GM23338 (cell line): ENCODE data around the gene TMEM114. TPM values are rescaled to one million over a fixed set of nuclear protein-coding genes. Genes with fewer than 3 reads are reported as not detected.

Experiments
- ATAC-seq: fragments of 200-7000 bp; cut with Tn5 transposase; 3 replicates; pipeline ENCODE4 v1.9.1; 2020
- DNase-seq: peaks from one replicate; pipeline ENCODE4 v3.0.0-alpha.2; 2015; ENCODE audit warnings: low spot score
- H2AFZ ChIP-seq: fragments of 200-600 bp; sonication (generic); 2 replicates; pipeline ENCODE4 v1.8.0; 2016; ENCODE audit warnings: antibody characterized with exemption, mild to moderate bottlenecking, moderate library complexity
- H3F3A ChIP-seq: fragments of 200-600 bp; sonication (generic); replicated peaks from 2 replicates; pipeline ENCODE4 v1.8.0; 2017; ENCODE audit warnings: antibody characterized with exemption, mixed run types, low read depth
- H3K27ac ChIP-seq: fragments of 200-600 bp; sonication (generic); 2 replicates; pipeline ENCODE4 v1.6.1; 2016; ENCODE audit warnings: low read depth
- H3K27me3 ChIP-seq: fragments of 200-600 bp; sonication (generic); 2 replicates; pipeline ENCODE4 v1.8.0; 2016; ENCODE audit warnings: mild to moderate bottlenecking, mixed run types, moderate library complexity; ENCODE audit not compliant: insufficient read depth
- H3K36me3 ChIP-seq: fragments of 200-600 bp; sonication (generic); 2 replicates; pipeline ENCODE4 v1.8.0; 2016; ENCODE audit warnings: mild to moderate bottlenecking; ENCODE audit not compliant: insufficient read depth
- H3K4me1 ChIP-seq: fragments of 200-600 bp; sonication (generic); 2 replicates; pipeline ENCODE4 v1.8.0; 2016; ENCODE audit warnings: mild to moderate bottlenecking, moderate library complexity; ENCODE audit not compliant: insufficient read depth
- H3K4me2 ChIP-seq: fragments of 200-600 bp; sonication (generic); 2 replicates; pipeline ENCODE4 v1.7.1; 2017; ENCODE audit warnings: mixed run types
- H3K4me3 ChIP-seq: fragments of 200-600 bp; sonication (generic); 2 replicates; pipeline ENCODE4 v1.6.1; 2016; ENCODE audit warnings: mixed run types
- H3K79me2 ChIP-seq: fragments of 200-600 bp; sonication (generic); replicated peaks from 2 replicates; pipeline ENCODE4 v1.8.0; 2017; ENCODE audit warnings: mild to moderate bottlenecking; ENCODE audit not compliant: insufficient read depth
- H3K9me2 ChIP-seq: fragments of 200-600 bp; sonication (generic); 2 replicates; pipeline ENCODE4 v1.8.0; 2017; ENCODE audit not compliant: insufficient read depth
- H4K20me1 ChIP-seq: fragments of 200-600 bp; sonication (generic); replicated peaks from 2 replicates; pipeline ENCODE4 v1.8.0; 2017; ENCODE audit warnings: mild to moderate bottlenecking; ENCODE audit not compliant: insufficient read depth
- H3K27ac Mint-ChIP-seq: 2 replicates; pipeline ENCODE4 v1.8.0; 2020; ENCODE audit warnings: inconsistent platforms, mild to moderate bottlenecking, moderate library complexity, mixed read lengths
- H3K27me3 Mint-ChIP-seq: 3 replicates; pipeline ENCODE4 v1.8.0; 2022; ENCODE audit warnings: low read depth, mild to moderate bottlenecking, moderate library complexity, mixed read lengths, inconsistent platforms; ENCODE audit not compliant: insufficient read depth, poor library complexity
- H3K36me3 Mint-ChIP-seq: 3 replicates; pipeline ENCODE4 v1.8.0; 2021; ENCODE audit warnings: low read depth, mild to moderate bottlenecking, inconsistent platforms, moderate library complexity, mixed read lengths
- H3K4me1 Mint-ChIP-seq: 3 replicates; pipeline ENCODE4 v1.8.0; 2020; ENCODE audit warnings: mild to moderate bottlenecking, inconsistent platforms, mixed read lengths
- H3K4me3 Mint-ChIP-seq: 3 replicates; pipeline ENCODE4 v1.8.0; 2021; ENCODE audit warnings: moderate library complexity, mild to moderate bottlenecking, inconsistent platforms, mixed read lengths
- H3K9me3 Mint-ChIP-seq: 3 replicates; pipeline ENCODE4 v1.8.0; 2020; ENCODE audit warnings: moderate library complexity, mild to moderate bottlenecking, inconsistent platforms, mixed read lengths
- CREB1 ChIP-seq: fragments of 250-450 bp; sonication (Bioruptor Pico); IDR thresholded peaks from 2 replicates; pipeline ENCODE4 v1.5.0; 2020; ENCODE audit warnings: low read depth, mild to moderate bottlenecking, moderate library complexity
- CTCF ChIP-seq, 2 experiments: fragments of 200-600 bp in 1 of 2; sonication (generic) in 1 of 2; conservative IDR thresholded peaks; 2 replicates each; pipeline versions ENCODE4 v1.5.1 to v1.6.1; 2016 to 2017; ENCODE audit warnings: antibody characterized with exemption in 2 of 2, low read depth in 2 of 2, mild to moderate bottlenecking in 2 of 2, moderate library complexity in 1 of 2
- EZH2 ChIP-seq: fragments of 200-600 bp; sonication (generic); IDR thresholded peaks from one replicate; pipeline ENCODE4 v1.8.0; 2017; ENCODE audit warnings: antibody characterized with exemption, mild to moderate bottlenecking, low read depth; ENCODE audit not compliant: unreplicated experiment
- EZH2phosphoT487 ChIP-seq: fragments of 200-600 bp; sonication (generic); IDR thresholded peaks from one replicate; pipeline ENCODE4 v1.8.1; 2018; ENCODE audit warnings: antibody characterized with exemption; ENCODE audit not compliant: unreplicated experiment
- JUNB ChIP-seq: IDR thresholded peaks from one replicate; pipeline ENCODE4 v1.6.1; 2016; ENCODE audit warnings: antibody characterized with exemption; ENCODE audit not compliant: unreplicated experiment
- POLR2AphosphoS5 ChIP-seq: IDR thresholded peaks from 2 replicates; pipeline ENCODE4 v1.6.1; 2016; ENCODE audit warnings: antibody characterized with exemption, low read depth
- REST ChIP-seq: IDR thresholded peaks from one replicate; pipeline ENCODE4 v1.6.1; 2018; ENCODE audit warnings: antibody characterized with exemption; ENCODE audit not compliant: unreplicated experiment
- STAT1 ChIP-seq: IDR thresholded peaks from one replicate; pipeline ENCODE4 v1.6.1; 2016; ENCODE audit warnings: antibody characterized with exemption; ENCODE audit not compliant: unreplicated experiment
- ZNF114 ChIP-seq: fragments of 250-450 bp; sonication (Bioruptor Pico); IDR thresholded peaks from 2 replicates; pipeline ENCODE4 v1.5.0; 2020; ENCODE audit warnings: mild to moderate bottlenecking, moderate library complexity
- ZNF331 ChIP-seq: fragments of 250-450 bp; sonication (Bioruptor Pico); IDR thresholded peaks from 2 replicates; pipeline ENCODE4 v1.5.0; 2020; ENCODE audit warnings: low read depth, mild to moderate bottlenecking, moderate library complexity
- polyA plus RNA-seq: library from polyadenylated mRNA; unstranded; fragments of >200 nt; fragmentation: Nextera tagmentation; extraction: Ambion mirVana; gene quantifications from 2 replicates; pipeline ENCODE4 v1.2.1, GENCODE V29; 2016
- total RNA-seq: library from RNA; depleted of rRNA; stranded (reverse); fragments of >200 nt; shearing (Covaris generic); gene quantifications from 2 replicates; pipeline ENCODE4 v1.2.3, GENCODE V29; 2014
- TF ChIP-seq, protein P1 (sequence below): IDR thresholded peaks from 2 replicates; pipeline ENCODE4 v1.6.1; 2016; ENCODE audit warnings: antibody characterized with exemption
- TF ChIP-seq, protein P2 (sequence below): fragments of 250-450 bp; sonication (Bioruptor Pico); IDR thresholded peaks from 2 replicates; pipeline ENCODE4 v1.5.0; 2020; ENCODE audit warnings: mild to moderate bottlenecking, moderate library complexity

The TMEM114 gene
- total and polyA plus RNA-seq, 2 experiments from 2014 or later: 0.47 to 0.52 TPM

DNA sequence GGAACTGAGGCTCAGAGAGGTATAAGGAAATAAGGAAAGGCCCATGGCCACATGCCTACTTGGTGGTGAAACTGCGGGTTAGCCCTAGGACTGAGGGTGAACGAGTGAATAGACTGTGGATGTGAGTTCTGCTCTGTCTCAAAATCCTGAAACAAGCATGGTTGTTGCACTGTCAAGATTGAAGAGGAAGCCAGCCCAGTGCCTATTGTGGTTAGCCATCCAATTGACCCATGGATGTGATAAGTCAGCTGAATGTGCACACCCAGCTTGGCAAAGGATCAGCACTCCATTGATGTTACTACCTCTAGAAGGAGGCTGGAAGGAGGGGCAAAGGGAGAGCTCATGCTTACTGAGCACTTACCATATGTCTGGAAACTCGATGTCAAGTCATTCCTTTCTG, 4.5 kb downstream of the TMEM114 start (continued):
- TF ChIP-seq, protein P1, sequence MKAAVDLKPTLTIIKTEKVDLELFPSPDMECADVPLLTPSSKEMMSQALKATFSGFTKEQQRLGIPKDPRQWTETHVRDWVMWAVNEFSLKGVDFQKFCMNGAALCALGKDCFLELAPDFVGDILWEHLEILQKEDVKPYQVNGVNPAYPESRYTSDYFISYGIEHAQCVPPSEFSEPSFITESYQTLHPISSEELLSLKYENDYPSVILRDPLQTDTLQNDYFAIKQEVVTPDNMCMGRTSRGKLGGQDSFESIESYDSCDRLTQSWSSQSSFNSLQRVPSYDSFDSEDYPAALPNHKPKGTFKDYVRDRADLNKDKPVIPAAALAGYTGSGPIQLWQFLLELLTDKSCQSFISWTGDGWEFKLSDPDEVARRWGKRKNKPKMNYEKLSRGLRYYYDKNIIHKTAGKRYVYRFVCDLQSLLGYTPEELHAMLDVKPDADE: no peak

DNA sequence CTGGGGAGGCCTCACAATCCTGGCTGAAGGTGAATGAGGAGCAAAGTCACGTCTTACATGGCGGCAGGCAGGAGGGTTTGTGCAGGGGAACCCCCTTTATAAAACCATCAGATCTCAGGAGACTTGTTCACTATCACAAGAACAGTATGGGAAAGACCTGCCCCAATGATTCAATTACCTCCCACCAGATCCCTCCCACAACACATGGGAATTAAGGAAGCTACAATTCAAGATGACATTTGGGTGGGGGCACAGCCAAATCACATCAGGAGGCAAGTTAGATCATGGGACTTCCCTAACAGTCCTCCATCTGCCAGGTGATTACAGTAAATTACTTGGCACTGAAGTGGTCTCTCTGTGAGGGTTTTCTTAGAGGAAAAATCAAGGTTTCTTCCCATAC, 5.3 kb downstream of the TMEM114 start:
- TF ChIP-seq, protein P1: no peak
- TF ChIP-seq ZNF114 (CRISPR knock-in tag): no peak
- TF ChIP-seq, protein P2, sequence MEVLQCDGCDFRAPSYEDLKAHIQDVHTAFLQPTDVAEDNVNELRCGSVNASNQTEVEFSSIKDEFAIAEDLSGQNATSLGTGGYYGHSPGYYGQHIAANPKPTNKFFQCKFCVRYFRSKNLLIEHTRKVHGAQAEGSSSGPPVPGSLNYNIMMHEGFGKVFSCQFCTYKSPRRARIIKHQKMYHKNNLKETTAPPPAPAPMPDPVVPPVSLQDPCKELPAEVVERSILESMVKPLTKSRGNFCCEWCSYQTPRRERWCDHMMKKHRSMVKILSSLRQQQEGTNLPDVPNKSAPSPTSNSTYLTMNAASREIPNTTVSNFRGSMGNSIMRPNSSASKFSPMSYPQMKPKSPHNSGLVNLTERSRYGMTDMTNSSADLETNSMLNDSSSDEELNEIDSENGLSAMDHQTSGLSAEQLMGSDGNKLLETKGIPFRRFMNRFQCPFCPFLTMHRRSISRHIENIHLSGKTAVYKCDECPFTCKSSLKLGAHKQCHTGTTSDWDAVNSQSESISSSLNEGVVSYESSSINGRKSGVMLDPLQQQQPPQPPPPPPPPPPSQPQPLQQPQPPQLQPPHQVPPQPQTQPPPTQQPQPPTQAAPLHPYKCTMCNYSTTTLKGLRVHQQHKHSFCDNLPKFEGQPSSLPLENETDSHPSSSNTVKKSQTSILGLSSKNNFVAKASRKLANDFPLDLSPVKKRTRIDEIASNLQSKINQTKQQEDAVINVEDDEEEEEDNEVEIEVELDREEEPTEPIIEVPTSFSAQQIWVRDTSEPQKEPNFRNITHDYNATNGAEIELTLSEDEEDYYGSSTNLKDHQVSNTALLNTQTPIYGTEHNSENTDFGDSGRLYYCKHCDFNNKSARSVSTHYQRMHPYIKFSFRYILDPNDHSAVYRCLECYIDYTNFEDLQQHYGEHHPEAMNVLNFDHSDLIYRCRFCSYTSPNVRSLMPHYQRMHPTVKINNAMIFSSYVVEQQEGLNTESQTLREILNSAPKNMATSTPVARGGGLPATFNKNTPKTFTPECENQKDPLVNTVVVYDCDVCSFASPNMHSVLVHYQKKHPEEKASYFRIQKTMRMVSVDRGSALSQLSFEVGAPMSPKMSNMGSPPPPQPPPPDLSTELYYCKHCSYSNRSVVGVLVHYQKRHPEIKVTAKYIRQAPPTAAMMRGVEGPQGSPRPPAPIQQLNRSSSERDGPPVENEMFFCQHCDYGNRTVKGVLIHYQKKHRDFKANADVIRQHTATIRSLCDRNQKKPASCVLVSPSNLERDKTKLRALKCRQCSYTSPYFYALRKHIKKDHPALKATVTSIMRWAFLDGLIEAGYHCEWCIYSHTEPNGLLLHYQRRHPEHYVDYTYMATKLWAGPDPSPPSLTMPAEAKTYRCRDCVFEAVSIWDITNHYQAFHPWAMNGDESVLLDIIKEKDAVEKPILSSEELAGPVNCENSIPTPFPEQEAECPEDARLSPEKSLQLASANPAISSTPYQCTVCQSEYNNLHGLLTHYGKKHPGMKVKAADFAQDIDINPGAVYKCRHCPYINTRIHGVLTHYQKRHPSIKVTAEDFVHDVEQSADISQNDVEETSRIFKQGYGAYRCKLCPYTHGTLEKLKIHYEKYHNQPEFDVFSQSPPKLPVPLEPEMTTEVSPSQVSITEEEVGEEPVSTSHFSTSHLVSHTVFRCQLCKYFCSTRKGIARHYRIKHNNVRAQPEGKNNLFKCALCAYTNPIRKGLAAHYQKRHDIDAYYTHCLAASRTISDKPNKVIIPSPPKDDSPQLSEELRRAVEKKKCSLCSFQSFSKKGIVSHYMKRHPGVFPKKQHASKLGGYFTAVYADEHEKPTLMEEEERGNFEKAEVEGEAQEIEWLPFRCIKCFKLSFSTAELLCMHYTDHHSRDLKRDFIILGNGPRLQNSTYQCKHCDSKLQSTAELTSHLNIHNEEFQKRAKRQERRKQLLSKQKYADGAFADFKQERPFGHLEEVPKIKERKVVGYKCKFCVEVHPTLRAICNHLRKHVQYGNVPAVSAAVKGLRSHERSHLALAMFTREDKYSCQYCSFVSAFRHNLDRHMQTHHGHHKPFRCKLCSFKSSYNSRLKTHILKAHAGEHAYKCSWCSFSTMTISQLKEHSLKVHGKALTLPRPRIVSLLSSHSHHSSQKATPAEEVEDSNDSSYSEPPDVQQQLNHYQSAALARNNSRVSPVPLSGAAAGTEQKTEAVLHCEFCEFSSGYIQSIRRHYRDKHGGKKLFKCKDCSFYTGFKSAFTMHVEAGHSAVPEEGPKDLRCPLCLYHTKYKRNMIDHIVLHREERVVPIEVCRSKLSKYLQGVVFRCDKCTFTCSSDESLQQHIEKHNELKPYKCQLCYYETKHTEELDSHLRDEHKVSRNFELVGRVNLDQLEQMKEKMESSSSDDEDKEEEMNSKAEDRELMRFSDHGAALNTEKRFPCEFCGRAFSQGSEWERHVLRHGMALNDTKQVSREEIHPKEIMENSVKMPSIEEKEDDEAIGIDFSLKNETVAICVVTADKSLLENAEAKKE: no peak
- no peak for TF ChIP-seq EZH2
- no peak for TF ChIP-seq STAT1
- TF ChIP-seq JUNB: no peak
- no peak for TF ChIP-seq CTCF (conservative IDR thresholded peaks at IDR 0.05; ENCODE audit: low read depth in 2 of 2)
- no peak for TF ChIP-seq CREB1 (CRISPR knock-in tag)
- TF ChIP-seq ZNF331 (CRISPR knock-in tag): no peak
- no peak for TF ChIP-seq REST
- TF ChIP-seq POLR2AphosphoS5: no peak
- TF ChIP-seq EZH2phosphoT487: no peak
- DNase-seq (no peak), ATAC-seq (no peak)
- no peaks in the 10 kb centered on the region; the same call in 1 of the 2 replicates for H3K9me2 ChIP-seq
- Mint-ChIP-seq H3K4me3 (no peak overlapping the region), H3K9me3 (peaks cover 4% of the 10 kb centered on the region; the same call in 2 of the 3 replicates), H3K4me1 (peaks cover 16% of the 10 kb centered on the region), H3K27ac (no peak overlapping the region), H3K36me3 (no peaks in the 10 kb centered on the region; the same call in 2 of the 3 replicates), H3K27me3 (peaks cover 20% of the 10 kb centered on the region)
- no peaks in the 10 kb centered on the region for H3K36me3 ChIP-seq
- no peak overlapping the region for H2AFZ ChIP-seq
- H3K4me3 ChIP-seq: no peak overlapping the region
- no peaks in the 10 kb centered on the region for H3F3A ChIP-seq
- H4K20me1 ChIP-seq: no peaks in the 10 kb centered on the region
- H3K79me2 ChIP-seq: no peaks in the 10 kb centered on the region
- no peaks in the 10 kb centered on the region; the same call in 1 of the 2 replicates for H3K4me1 ChIP-seq
- H3K4me2 ChIP-seq: no peak overlapping the region
- peaks cover 31% of the 10 kb centered on the region for H3K27me3 ChIP-seq
- no peak overlapping the region for H3K27ac ChIP-seq
